Activated CD4-positive, alpha-beta T cell treated with anti-CD3 and anti-CD28 coated beads, Interleukin-2, Interleukin-4, amounts not matched to agents 100 ng/mL and 50 ng/mL, durations not matched to agents 16 hours and 8 hours (primary cell): ENCODE results near the gene ADAMTSL2.

Experiments used
- DNase-seq: peaks from one replicate; pipeline ENCODE4 v3.0.0-alpha.2; 2020; ENCODE audit warnings: low spot score

ADAMTSL2 gene

GRCh38 chr9:133575186-133576030 lies 40.9 kb downstream of the ADAMTSL2 start:
- no peak for DNase-seq

DNA sequence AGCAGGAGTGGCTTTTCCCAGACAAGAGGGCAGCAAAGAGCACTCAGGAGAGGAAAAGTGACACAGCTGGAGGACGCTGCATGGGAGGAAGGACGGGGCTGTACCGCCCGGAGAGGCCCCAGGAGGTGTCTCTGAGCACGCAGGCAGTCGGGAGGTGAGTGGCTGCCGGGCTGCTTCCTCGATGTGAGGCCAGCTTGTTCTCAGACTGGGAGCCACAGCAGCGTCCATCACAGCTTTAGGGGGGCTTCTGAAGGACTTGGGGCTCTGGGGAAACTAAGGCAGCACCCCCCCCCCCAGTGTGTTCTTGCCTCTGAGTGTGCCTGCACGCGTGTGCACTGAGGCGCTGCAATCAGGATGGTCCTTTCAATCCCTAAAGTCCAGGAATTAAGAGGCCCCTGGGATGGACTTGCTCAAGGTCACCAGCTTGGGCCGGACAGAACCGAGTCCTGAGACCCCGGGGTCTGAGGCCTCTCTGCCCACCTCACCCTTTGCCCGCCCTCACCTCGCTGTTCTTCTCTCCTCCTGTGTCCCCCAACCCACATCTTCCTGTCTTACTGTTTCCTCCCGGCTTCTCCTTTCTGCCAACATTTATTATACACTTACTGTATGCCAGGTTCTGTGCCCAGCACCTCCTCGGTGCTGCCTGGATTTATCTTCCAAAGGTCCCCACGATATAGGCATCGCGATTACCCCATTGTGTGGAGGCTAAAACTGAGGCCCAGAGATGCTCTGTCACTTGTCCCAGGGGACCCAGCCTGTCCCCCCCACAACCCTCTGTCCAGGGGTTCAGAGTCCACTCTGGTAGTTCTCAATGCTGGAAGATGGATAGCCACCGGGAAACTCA lies 41.7 kb downstream of the ADAMTSL2 start:
- DNase-seq = no peak

- no peak for DNase-seq
Measured at GRCh38 chr9:133576875-133577736, 42.6 kb downstream of the ADAMTSL2 start.

DNA sequence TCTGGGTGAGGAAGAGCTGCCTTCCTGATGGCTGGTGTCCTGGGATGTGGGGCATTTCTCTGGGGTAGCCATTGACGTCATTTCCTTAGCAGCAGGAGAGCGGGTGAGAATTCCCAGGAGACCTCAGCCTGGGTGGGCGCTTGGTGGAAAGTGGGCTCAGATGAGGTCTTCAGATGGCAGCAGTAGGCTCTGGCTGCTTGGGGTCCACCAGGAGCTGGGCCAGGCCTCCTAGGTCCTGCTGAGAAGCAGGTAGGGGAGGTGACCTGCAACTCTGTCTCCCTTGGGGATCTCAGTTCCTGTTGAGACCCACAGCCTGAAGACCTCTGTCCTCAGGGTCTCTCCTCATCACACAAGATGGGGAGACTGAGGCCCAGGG lies 43.2 kb downstream of the ADAMTSL2 start:
- DNase-seq = no peak

- DNase-seq = no peak
Measured at GRCh38 chr9:133578524-133579441, 44.3 kb downstream of the ADAMTSL2 start.

DNA sequence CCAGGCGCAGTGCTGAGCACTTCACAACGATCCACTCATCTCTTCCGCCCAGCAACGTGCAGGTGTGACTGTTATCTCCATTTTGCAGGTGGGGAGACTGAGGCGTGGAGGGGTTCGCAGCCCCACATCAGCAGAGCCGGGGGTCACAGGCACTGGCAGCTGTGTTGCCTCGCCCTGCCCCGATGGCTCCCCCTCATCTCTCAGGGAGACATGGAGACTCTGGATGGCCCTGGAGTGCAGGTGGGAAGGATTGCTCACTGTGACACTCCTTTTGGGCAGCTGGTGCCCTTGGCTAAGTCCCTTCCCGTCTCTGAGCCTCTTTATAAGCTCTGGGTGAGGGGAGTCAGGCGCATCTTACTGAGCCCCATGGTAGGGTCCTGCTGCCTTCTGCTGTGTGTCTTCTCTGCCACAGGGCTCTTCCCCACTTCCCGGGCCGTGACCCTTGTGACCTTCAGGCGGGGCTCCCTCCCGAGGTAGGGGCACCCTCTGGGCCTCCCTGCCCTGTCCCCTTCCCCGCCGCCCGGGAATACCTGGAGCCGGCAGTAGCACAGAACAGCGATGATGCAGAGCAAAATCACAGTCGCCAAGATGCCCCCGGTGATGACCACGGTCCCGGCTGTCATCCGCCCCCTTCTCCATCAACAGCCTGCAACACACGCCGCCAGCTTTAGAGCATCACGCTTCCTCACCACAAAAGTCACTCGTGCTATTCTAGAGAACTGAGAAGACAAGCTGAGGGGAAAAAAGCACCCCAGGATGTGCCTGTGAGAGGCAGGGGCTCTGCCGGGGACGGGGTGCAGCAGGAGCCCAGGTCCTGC lies 45.3 kb downstream of the ADAMTSL2 start:
- DNase-seq = no peak

- DNase-seq = no peak
Measured at GRCh38 chr9:133580419-133580738, 45.9 kb downstream of the ADAMTSL2 start.

- no peak for DNase-seq
Measured at GRCh38 chr9:133581011-133581410, 46.5 kb downstream of the ADAMTSL2 start.

- no peak for DNase-seq
Measured at GRCh38 chr9:133581513-133582343, 47.2 kb downstream of the ADAMTSL2 start.

DNA sequence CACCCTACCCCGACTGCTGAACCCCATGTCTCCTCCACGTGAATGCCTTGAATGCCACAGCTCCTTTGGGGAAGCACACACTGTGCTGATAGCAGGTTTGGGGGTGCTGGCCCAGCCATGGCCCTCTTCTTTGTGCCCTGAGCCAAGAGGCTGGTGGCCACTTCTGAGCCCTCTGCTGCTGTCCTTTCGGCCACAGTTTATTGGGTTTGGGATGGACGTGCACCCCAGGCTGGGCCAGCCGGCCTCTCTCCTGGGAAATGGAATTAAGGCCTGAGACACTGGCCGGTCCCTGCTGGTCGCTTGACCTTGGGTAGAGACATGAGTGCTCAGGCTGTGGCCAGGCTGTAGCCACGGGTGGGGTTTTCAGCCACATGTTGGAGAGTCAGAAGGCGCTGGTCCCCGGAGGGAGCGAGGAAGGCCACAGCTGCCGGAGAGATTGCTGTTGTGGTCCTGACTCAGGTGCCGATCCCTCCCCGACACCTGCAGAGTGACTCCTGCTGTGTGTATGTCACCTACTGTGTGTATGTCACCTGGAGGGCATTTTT lies 48.1 kb downstream of the ADAMTSL2 start:
- no peak for DNase-seq

- no peak for DNase-seq
Measured at GRCh38 chr9:133583111-133583510, 48.6 kb downstream of the ADAMTSL2 start.

DNA sequence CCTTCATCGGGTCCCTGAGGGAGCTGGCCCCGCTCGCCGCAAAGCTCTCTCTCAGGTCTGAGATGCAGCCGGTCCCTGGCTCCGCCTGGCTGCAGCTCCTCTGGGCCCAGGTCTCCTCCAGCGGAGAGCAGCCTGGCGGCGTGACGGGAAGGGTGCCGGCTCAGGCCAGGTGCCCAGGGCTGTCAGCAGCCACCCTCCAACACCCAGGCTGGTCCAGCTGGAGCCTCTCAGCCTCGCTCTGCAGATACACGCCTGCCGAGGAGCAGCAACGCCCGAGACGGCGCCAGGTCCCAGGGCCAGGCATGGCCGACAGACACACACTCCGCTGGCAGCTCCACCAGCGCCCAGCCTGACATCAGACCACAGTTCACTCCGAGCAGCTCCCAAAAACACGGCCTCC lies 49.1 kb downstream of the ADAMTSL2 start:
- DNase-seq = no peak

DNA sequence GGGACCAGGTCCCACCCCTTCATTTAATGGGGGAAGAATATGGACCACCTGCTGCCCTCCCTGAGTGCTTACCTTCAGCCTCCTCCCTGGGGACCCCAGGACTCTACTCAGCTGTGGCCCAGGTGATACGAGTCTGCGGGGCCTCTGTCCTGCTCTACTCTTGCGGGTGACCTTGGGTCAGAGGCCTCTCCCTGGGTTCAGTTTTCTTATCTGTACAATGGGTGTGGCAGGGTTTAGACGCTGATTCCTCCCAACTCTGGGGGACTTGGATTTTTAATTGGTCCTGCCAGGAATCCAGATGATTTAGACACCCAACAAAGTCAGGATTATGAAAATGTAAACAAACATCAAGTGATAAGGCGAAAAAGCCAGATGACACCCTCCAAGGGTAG lies 49.7 kb downstream of the ADAMTSL2 start:
- DNase-seq = no peak

DNA sequence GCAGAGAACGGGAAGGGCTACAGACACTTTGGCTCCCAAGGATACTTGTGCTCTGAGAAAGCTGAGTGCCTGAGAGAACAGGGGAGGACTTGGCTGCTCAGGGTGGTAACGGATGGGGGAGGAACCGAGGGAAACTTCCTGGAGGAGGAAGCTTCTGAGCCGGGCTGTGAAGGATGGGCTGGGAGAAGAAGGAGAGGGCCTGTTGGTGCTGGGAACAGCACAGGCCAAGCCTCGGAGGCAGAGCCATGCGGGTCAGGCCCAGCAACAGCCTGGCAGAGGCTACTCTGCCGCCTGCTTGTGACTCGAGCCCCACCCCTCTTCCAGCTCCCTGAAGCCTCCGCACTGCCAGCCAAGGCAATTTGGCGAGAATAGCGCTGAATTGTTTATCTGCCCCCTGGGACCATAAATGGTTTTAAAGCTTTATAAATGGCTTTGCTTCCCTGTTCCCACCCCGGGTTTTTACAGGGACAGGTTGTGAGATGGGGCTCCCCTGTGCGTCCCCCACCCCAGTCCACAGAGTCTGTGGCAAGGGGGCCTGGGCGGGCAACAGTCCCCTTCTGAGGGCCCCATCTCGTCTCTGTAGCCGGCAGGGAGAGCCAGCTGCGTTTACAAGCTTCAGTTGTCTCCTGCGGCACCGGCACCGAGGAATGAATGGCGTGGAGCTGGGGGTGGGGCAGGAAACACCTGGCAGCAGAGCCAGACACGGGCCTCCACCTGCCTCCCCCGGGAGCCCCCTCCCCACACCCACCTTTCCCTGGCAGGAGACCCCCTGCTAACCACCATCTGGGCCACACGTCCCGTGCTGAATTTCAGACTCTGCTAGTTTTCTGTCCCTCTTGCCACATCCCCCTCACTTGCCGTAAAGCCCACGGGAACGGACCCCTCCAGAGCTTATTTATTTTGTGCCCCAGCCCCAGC lies 50.3 kb downstream of the ADAMTSL2 start:
- no peak for DNase-seq

DNA sequence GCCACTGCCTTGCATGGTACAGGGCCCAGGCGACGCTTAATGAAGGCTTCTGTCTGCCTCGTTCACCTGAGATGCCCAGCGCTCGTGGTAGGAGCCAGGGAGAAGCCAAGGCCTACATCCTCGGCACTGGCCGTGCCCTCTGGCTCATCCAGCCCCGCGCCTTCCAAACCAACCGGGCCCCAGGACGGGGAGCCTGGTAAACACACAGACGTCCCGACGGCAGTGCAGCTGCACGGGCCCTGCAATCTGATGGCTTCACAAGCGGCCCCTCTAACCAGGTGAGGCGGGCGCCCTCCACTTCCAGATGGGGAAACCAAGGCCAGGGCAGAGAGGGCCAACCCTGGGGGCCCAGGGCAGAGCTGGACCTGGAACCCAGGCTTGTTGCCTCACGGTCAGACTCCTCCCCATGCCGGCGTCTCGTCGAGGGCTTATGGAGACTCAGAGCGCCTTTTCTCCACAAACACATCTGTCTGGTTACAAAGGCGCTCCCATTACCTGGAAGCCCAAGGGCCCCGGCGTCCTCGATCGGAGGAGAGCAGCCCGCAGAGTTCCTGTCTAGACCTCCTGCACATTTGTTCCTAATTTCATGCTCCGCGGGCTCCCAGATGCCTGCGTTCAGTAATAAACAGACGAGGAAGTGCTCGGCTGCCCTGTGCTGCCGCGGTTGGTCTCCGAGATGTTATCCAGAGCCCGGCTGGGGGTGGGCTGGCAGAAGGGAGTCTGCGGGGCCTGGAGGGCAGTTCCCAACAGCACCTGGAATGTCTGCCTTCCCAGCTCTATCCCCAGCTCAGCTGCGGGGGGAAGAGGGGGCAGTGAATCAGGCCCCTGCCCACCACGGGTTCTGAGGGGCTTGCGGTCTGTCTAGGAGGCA lies 51.2 kb downstream of the ADAMTSL2 start:
- DNase-seq = no peak

- DNase-seq = no peak
Measured at GRCh38 chr9:133587051-133587450, 52.5 kb downstream of the ADAMTSL2 start.

DNA sequence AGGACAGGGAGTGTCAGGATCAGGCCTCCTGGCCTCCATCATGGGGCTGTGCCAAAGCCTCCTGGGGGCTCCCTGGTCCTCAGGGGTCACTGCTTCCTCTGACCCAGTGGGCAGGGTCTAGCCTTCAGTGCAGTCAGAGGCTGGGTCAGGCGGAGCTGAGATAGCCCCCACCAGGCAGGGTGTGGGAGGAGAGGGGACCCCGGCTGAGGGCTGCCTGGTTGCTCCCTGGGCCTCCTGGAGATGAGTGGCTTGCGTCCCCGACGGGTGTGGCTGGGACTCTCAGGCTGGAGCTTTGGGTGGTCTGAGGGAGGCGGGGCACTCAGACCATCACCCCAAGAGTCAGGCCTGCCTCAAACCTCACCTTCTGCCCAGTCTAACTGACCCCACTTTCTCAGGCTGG lies 53.0 kb downstream of the ADAMTSL2 start:
- DNase-seq = no peak
